ENCODE data around the gene EPB41L2.

EPB41L2 gene

DNA sequence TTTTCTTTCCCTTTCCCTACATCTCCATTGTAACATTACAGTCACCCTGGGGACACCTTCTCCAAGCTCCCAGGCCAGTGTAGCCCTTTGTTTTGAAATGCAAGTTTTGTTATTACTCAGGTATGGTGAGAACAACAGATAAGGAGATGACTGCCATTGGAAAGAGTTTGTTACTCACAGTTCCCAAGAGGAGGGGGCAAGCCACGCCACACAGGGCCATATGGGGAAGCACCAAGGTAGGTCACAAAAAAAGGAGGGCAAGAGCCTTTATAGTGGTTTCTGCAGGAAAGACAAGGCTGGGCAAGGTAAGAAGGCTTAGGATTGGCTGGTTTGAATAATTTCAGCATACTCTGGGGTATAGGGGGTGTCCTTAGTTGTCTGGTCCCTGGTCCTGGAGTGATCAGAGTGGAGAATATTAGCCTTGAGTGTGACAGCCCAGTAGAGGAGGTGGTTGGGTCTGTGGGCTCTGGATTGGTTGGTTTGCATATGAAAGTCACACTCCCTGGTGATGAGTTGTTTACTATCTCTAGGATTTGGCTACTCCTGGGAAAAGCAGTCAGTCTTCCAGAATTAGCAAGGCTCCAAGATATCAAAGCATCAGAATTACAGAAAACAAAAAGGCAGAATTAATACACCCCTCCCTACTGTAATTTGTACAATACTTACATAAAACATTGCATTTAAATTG is 268.9 kb downstream of the EPB41L2 start:
- Mint-ChIP-seq H3K27ac (no peak overlapping the region), H3K4me1 (ENCODE audit: low read depth) (no peaks in the 10 kb centered on the region), H3K9me3 (ENCODE audit: low read depth) (peaks cover 4% of the 10 kb centered on the region), H3K36me3 (peaks cover 1% of the 10 kb centered on the region), H3K4me3 (no peak overlapping the region), H3K27me3 (no peaks in the 10 kb centered on the region)
